Adrenal gland (tissue), 12 donors: ENCODE results near the gene RNF215. TPM values are rescaled to one million over a fixed set of nuclear protein-coding genes. Genes with fewer than 3 reads are reported as not detected.
"Not testable (repeated sequence)": the region's sequence is repeated elsewhere in the genome, so short reads cannot be mapped to it uniquely, and the experiment has no call there.

Experiments
- DNase-seq, 7 donors: peaks; one replicate each; pipeline ENCODE4 v3.0.0-alpha.2; 2019 to 2020
- H3K27ac ChIP-seq, 5 donors: fragments of 200-600 bp; sonication (generic) in 4 of 5; 1 replicate in 3 of 5; 2 replicates in 2 of 5; pipeline versions ENCODE4 v1.5.1 to v1.8.0; 2016 to 2020; ENCODE audit warnings: mild to moderate bottlenecking in 1 of 5
- H3K27me3 ChIP-seq: fragments of 200-600 bp; 2 replicates; pipeline ENCODE4 v1.8.0; 2021
- H3K36me3 ChIP-seq, 2 donors: fragments of 200-600 bp; replicated peaks in 1 of 2; 1 replicate in 1 of 2; 2 replicates in 1 of 2; pipeline versions ENCODE4 v1.5.1 to v1.8.0; 2018 to 2022
- H3K4me1 ChIP-seq, 2 donors: fragments of 200-600 bp; replicated peaks in 1 of 2; 1 replicate in 1 of 2; 2 replicates in 1 of 2; pipeline versions ENCODE4 v1.5.1 to v1.8.0; 2018 to 2021
- H3K4me3 ChIP-seq, 4 donors: fragments of 200-600 bp; sonication (generic) in 3 of 4; one replicate each; pipeline ENCODE4 v1.5.1; 2016 to 2018
- H3K9me3 ChIP-seq, 3 donors: fragments of 200-600 bp; sonication (generic) in 1 of 3; replicated peaks in 1 of 3; 1 replicate in 2 of 3; 2 replicates in 1 of 3; pipeline versions ENCODE4 v1.5.1 to v1.8.0; 2016 to 2021
- CTCF ChIP-seq, 6 experiments: fragments of 450-650 bp in 4 of 6; fragments of 200-600 bp in 2 of 6; sonication (generic) in 1 of 6; IDR thresholded peaks; 1 replicate in 5 of 6; 2 replicates in 1 of 6; pipeline versions ENCODE4 v1.5.1 to v1.8.0; 2016 to 2021; ENCODE audit warnings: antibody characterized with exemption in 6 of 6, mild to moderate bottlenecking in 2 of 6, moderate library complexity in 1 of 6
- POLR2A ChIP-seq, 2 donors: fragments of 450-650 bp; IDR thresholded peaks; one replicate each; pipeline ENCODE4 v1.6.1; 2017; ENCODE audit warnings: antibody characterized with exemption in 2 of 2, mild to moderate bottlenecking in 2 of 2, moderate library complexity in 1 of 2
- WGBS, 4 donors: extraction: QIAGEN DNeasy Blood & Tissue Kit in 2 of 4; methylation state at CpG; one replicate each; pipeline versions ENCODE4 v1.1.5 to v1.1.7; 2013 to 2017; 5-methylcytosine and 5-hydroxymethylcytosine counted together
- intact Hi-C, 2 donors: fragments of 100-400 bp; cut with DNase I; formaldehyde crosslinking; loops; one replicate each; pipeline versions ENCODE4 v1.14.1 to v1.15.0; 2022 to 2023
- polyA plus RNA-seq, 3 donors: library from polyadenylated mRNA; stranded (reverse); fragments of 200-250 nt in 2 of 3; fragments of 350-450 nt in 1 of 3; fragmentation: Illumina TruSeq in 1 of 3; extraction: RNeasy Lipid Tissue Mini Kit (QIAGEN cat#74804) in 1 of 3; gene quantifications; one replicate each; pipeline ENCODE4 v1.2.3, GENCODE V29; 2013 to 2014
- total RNA-seq, 9 donors: library from RNA; depleted of rRNA in 4 of 9; stranded (reverse); fragments of >200 nt in 4 of 9; fragments of 120-200 nt in 1 of 9; fragmentation: NEBNext Ultra II Directional in 1 of 9; extraction: Animal tissue kit (Norgen Biotek cat#: 25700) in 1 of 9; gene quantifications; one replicate each; pipeline versions ENCODE4 v1.1.0 to v1.2.4, GENCODE V29; 2013 to 2023
- donor health status: healthy with polysubstance abuse.
- donor health status: Bipolar disorder and iron deficiency.
- donor health status: DM: yes; HTN: yes; CAD: no.
- donor health status: DM: no; HTN: no; CAD: no.
- donor health status: DM: no; HTN: no; CAD: no.
- donor health status: DM: yes; HTN: yes; CAD: no.

Gene RNF215
- total and polyA plus RNA-seq, 12 donors = 2.0 to 20.1 (median 12.1) TPM

GRCh38 chr22:30405731-30406130 lies 18.5 kb upstream of the RNF215 start:
- no peak overlapping the region for H3K4me3 ChIP-seq
- H3K36me3 ChIP-seq = no peaks in the 10 kb centered on the region
- no peak overlapping the region for H3K27ac ChIP-seq
- TF ChIP-seq CTCF (IDR thresholded peaks at IDR 0.05) = no peak
- TF ChIP-seq POLR2A (IDR thresholded peaks at IDR 0.05) = no peak
- WGBS, 4 donors = 47 to 67% (median 61%) methylated on average over 3 to 4 of the region's 4 CpGs
- intact Hi-C loops = no loop called here
- no peaks in the 10 kb centered on the region for H3K9me3 ChIP-seq
- H3K27me3 ChIP-seq = no peaks in the 10 kb centered on the region
- no peak for DNase-seq
- H3K4me1 ChIP-seq = no peaks in the 10 kb centered on the region

- intact Hi-C loops = no loop called here
- Histone ChIP-seq H3K4me3 (no peak overlapping the region), H3K27ac (no peak overlapping the region), H3K36me3 (no peaks in the 10 kb centered on the region), H3K9me3 (no peaks in the 10 kb centered on the region), H3K4me1 (no peaks in the 10 kb centered on the region), H3K27me3 (no peaks in the 10 kb centered on the region)
- DNase-seq = no peak
- TF ChIP-seq POLR2A (IDR thresholded peaks at IDR 0.05) (no peak), CTCF (IDR thresholded peaks at IDR 0.05) (no peak)
- WGBS, 4 donors = 80 to 90% (median 88%) methylated on average over 6 of the region's 6 CpGs
Measured at GRCh38 chr22:30404307-30404706, 17.1 kb upstream of the RNF215 start.

GRCh38 chr22:30402766-30403104 lies 15.5 kb upstream of the RNF215 start:
- H3K27me3 ChIP-seq, H3K4me1 ChIP-seq, intact Hi-C loops, H3K36me3 ChIP-seq, H3K4me3 ChIP-seq, H3K27ac ChIP-seq, DNase-seq, H3K9me3 ChIP-seq: not testable (repeated sequence)
- 93 to 95% (median 95%) methylated on average over 5 of the region's 5 CpGs for WGBS, 4 donors

- no peak for DNase-seq
- no peaks in the 10 kb centered on the region for H3K9me3 ChIP-seq
- no peak overlapping the region for H3K4me3 ChIP-seq
- 70 to 88% (median 79%) methylated on average over 5 of the region's 5 CpGs for WGBS, 4 donors
- H3K27ac ChIP-seq = peak overlapping the region in 1 of 5 donors; percentile 21
- TF ChIP-seq CTCF (IDR thresholded peaks at IDR 0.05) (no peak), POLR2A (IDR thresholded peaks at IDR 0.05) (no peak)
- intact Hi-C loops = no loop called here
- H3K36me3 ChIP-seq = no peaks in the 10 kb centered on the region
- peaks cover 6 to 8% of the 10 kb centered on the region in 2 donors for H3K4me1 ChIP-seq
- H3K27me3 ChIP-seq = no peaks in the 10 kb centered on the region
Measured at GRCh38 chr22:30402028-30402765, 15.0 kb upstream of the RNF215 start.

- H3K4me1 ChIP-seq = peaks cover 14 to 18% of the 10 kb centered on the region in 2 donors
- not testable (repeated sequence) for DNase-seq
- 90 to 97% (median 93%) methylated on average over 3 of the region's 3 CpGs for WGBS, 4 donors
Measured at GRCh38 chr22:30401024-30401423, 13.8 kb upstream of the RNF215 start.

More at GRCh38 chr22:30401024-30401423, 13.8 kb upstream of the RNF215 start:
- intact Hi-C loops, H3K27me3 ChIP-seq, H3K27ac ChIP-seq, H3K4me3 ChIP-seq, H3K36me3 ChIP-seq, H3K9me3 ChIP-seq: not testable (repeated sequence)
